Measurements from ENCODE around the gene GTF2H1. TPM values are rescaled to one million over a fixed set of nuclear protein-coding genes. Genes with fewer than 3 reads are reported as not detected.

Gene GTF2H1
- 10 to 100 TPM; 30.6 to 41.3 TPM for total RNA-seq
- polyA plus RNA-seq (ENCODE audit: insufficient read length in 6 of 6), result 10 to 100 TPM; 58.8 to 73.3 (median 65.0) TPM
- long read RNA-seq, donor 1, partial matches to known transcripts, result 26 of 38 reads
- long read RNA-seq, donor 1, other reads (novel, unspliced or antisense), result 0 of 38 reads
- long read RNA-seq, donor 2, transcript GTF2H1-201 (15 exons, 2,982 nt), result major isoform, 5 of 15 reads
- long read RNA-seq, donor 2, partial matches to known transcripts, result 5 of 15 reads
- long read RNA-seq, donor 2, other reads (novel, unspliced or antisense), result 0 of 15 reads
- long read RNA-seq, donor 3, transcript GTF2H1-201 (15 exons, 2,982 nt), result major isoform, 8 of 11 reads
- long read RNA-seq, donor 3, partial matches to known transcripts, result 0 of 11 reads
- long read RNA-seq, donor 3, other reads (novel, unspliced or antisense), result 0 of 11 reads
- long read RNA-seq, donor 4, partial matches to known transcripts, result 4 of 8 reads
- long read RNA-seq, donor 4, other reads (novel, unspliced or antisense), result 1 of 8 reads
- long read RNA-seq, donor 5, partial matches to known transcripts, result 5 of 10 reads
- long read RNA-seq, donor 5, other reads (novel, unspliced or antisense), result 0 of 10 reads
- long read RNA-seq, donor 6, transcript GTF2H1-201 (15 exons, 2,982 nt), result major isoform, 6 of 15 reads
- long read RNA-seq, donor 6, partial matches to known transcripts, result 7 of 15 reads
- long read RNA-seq, donor 6, other reads (novel, unspliced or antisense), result 0 of 15 reads
- long read RNA-seq, donor 7, partial matches to known transcripts, result 0 of 5 reads
- long read RNA-seq, donor 7, other reads (novel, unspliced or antisense), result 0 of 5 reads
- long read RNA-seq, donor 8, partial matches to known transcripts, result 0 of 6 reads
- long read RNA-seq, donor 8, other reads (novel, unspliced or antisense), result 0 of 6 reads
- long read RNA-seq, donor 9, result 0 reads
- long read RNA-seq, donor 10, partial matches to known transcripts, result 3 of 5 reads
- long read RNA-seq, donor 10, other reads (novel, unspliced or antisense), result 2 of 5 reads
- long read RNA-seq, donor 11, partial matches to known transcripts, result 0 of 2 reads
- long read RNA-seq, donor 11, other reads (novel, unspliced or antisense), result 0 of 2 reads
- long read RNA-seq, donor 12, transcript GTF2H1-201 (15 exons, 2,982 nt), result major isoform, 5 of 9 reads
- long read RNA-seq, donor 12, partial matches to known transcripts, result 0 of 9 reads
- long read RNA-seq, donor 12, other reads (novel, unspliced or antisense), result 0 of 9 reads

DNA sequence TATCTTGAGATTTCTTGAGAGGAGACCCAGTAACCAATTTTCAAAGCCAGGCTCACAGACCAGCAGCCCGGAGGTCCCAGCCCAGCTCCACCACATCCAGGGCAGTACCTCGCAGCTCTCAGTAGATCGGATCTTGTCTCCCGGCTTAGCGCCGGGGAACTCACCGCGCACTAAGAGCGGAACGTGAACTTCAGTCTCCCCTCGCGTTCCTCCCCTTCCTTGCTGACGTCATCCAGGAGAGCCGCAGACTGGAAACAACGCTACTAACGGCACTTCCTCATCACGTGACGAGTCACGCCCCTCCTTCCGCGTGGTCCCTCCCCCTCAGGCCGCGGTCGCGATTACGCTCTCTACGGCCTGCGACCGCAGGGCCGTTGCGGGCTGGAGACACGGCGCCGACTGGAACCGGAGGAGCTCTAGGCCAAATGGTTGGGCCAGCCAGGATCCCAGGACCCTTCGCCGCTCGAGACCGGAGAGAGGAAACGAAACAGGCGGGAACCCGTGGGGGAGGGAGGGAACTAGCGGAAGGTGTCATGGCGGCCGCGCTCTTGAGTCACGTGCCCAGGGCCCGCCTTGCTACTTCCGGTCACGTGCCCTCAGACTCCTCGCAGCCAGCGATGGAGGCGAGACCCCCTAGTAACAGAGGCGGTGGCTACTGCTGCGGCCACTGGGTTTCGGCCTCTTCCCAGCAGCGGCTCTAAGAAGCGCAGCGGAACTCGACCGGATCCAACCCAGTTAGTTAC lies at the start of gene GTF2H1, which contains the start of gene HPS5:
Gene GTF2H1 (plus strand): TSS at position 599 of the 743 bp plus-strand sequence. CDS start 10,508 bp downstream, outside the sequence.
Gene HPS5 (minus strand): TSS at position 172 of the 743 bp plus-strand sequence. CDS start 4,282 bp downstream, outside the sequence.
- ATAC-seq (peak; percentile 96), DNase-seq (peak; percentile 95 to 99 (median 98))
- no peaks in the 10 kb centered on the region for H3K9me3 ChIP-seq
- intact Hi-C loops (cut with DNase I), result no loop called here
- peaks cover 0 to 18% of the 10 kb centered on the region in 2 donors for H3K36me3 ChIP-seq
- TF ChIP-seq CTCF (IDR thresholded peaks at IDR 0.05), result no peak
- H3K4me1 ChIP-seq, result peaks cover 30 to 62% of the 10 kb centered on the region in 2 donors
- H3K27ac ChIP-seq, result peak within 1 kb of the TSS; percentile 96 to 98
- H3K27me3 ChIP-seq, result no peaks in the 10 kb centered on the region
- H3K4me3 ChIP-seq, result peak within 1 kb of the TSS; percentile 60 to 95

- Histone ChIP-seq H3K9me3 (no peaks in the 10 kb centered on the region), H3K36me3 (peaks cover 0 to 45% of the 10 kb centered on the region in 2 donors), H3K4me3 (no peak overlapping the region), H3K27ac (peak overlapping the region; percentile 28 to 62), H3K4me1 (no peaks in the 10 kb centered on the region), H3K27me3 (no peaks in the 10 kb centered on the region)
- intact Hi-C loops (cut with DNase I), result no loop called here
- no peak for TF ChIP-seq CTCF (IDR thresholded peaks at IDR 0.05)
- DNase-seq, result peak in 1 of 4 donors; percentile 60
- peak; percentile 66 for ATAC-seq
Observed at GRCh38 chr11:18277565-18278271, 44.6 kb upstream of the GTF2H1 start.

DNA sequence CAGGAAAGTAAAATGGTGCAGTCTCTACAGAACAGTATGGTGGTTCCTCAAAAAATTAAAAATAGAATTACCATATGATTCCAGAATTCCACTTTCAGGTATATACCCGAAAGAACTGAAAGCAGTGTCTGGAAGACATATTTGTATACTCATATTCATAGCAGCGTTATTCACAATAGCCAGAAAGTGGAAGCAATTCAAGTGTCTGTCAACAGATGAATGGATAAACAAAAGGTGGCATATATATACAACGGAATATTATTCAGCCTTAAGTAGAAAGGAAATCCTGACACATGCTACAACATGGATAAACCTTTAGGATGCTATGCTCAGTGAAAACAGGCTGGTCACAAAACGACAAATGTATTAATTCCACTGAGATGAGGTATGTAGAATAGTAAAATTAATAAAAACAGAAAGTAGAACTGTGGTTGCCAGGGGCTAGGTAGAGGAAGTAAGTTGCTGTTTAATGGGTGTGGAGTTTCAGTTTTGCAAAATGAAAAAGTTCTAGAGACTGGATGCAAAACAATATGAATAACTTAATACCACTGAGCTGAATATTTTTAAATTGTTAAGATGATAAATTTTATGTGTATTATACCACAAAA lies 41.8 kb upstream of the GTF2H1 start:
- H3K4me1 ChIP-seq, result no peaks in the 10 kb centered on the region
- H3K4me3 ChIP-seq, result no peak overlapping the region
- H3K27ac ChIP-seq, result peak overlapping the region in 1 of 2 donors; percentile 53
- H3K36me3 ChIP-seq, result peaks cover 0 to 73% of the 10 kb centered on the region in 2 donors
- intact Hi-C loops (cut with DNase I), result no loop called here
- no peak for DNase-seq
- TF ChIP-seq CTCF (IDR thresholded peaks at IDR 0.05), result no peak
- no peaks in the 10 kb centered on the region for H3K27me3 ChIP-seq
- ATAC-seq, result no peak
- H3K9me3 ChIP-seq, result no peaks in the 10 kb centered on the region

DNA sequence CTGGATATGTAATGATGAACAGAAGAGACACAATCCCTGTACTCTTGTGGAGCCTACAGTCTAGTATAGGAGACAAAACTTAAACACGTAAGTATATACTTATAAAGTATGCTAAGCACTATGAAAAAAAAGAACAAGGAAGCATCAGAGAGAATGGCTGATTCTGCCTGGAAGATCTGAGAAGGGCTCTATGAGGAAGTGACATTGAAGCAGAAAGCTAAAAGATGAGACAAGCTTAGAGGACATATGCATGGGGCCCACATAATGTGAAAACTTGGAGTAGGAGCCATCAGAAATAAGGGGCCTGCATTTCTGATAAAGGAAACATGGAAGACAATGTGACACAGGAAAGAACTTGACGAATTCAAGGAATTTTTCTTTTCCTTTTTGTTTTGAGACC lies 39.7 kb upstream of the GTF2H1 start:
- peaks cover 0 to 94% of the 10 kb centered on the region in 2 donors for H3K36me3 ChIP-seq
- no peak for TF ChIP-seq CTCF (IDR thresholded peaks at IDR 0.05)

More for the DNA sequence above, 39.7 kb upstream of the GTF2H1 start:
- Histone ChIP-seq H3K27ac (no peak overlapping the region), H3K9me3 (no peaks in the 10 kb centered on the region), H3K4me1 (no peaks in the 10 kb centered on the region), H3K4me3 (no peak overlapping the region), H3K27me3 (no peaks in the 10 kb centered on the region)
- ATAC-seq (no peak), DNase-seq (no peak)
- intact Hi-C loops (cut with DNase I), result no loop called here
